PC-9 (cell line): ENCODE results near the gene EGFLAM.

Experiments used
- EZH2 ChIP-seq: fragments of 200-600 bp; sonication (generic); IDR thresholded peaks from 2 replicates; pipeline ENCODE4 v1.8.0; 2017; ENCODE audit warnings: antibody characterized with exemption, low read depth
- TF ChIP-seq, protein P1 (sequence below): fragments of 200-600 bp; sonication (generic); conservative IDR thresholded peaks from 2 replicates; pipeline ENCODE4 v1.6.1; 2017; ENCODE audit warnings: mixed run types, antibody characterized with exemption, mild to moderate bottlenecking, moderate library complexity

DNA sequence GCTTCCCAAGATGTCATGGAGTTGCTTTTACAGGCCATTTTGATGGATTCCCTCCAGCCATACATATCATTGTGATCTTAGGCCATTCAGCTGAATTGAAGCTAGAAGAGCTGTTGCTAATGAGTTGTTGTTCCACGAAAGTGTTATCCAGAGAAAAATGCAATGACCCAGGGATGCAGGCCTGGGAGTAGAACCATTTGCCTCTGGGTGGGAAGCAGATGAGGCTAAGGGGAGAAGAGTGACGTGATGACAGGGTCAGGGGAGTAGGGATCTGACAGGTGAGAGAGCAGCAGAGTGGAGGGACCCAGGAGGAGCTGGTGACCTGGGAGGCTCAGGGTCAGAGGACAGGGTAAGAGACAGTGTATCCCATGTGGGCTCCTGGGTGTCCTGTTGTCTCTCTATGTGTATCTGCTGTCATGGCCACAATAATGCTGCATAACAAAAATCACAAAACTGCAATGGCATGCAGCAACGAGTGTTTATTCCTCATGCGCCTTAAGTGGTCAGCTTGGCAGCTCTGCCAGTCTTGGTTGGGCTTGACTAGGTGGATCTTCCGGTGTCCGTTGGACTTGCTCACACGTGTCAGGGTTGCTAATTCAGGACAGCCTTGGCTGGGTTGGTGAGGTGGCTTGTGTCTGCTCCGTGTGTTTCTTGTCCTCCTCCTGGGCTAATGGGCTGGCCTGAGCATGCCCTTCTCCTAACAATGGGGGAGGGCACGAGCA lies 207.5 kb downstream of the EGFLAM start:
- TF ChIP-seq, protein P1, sequence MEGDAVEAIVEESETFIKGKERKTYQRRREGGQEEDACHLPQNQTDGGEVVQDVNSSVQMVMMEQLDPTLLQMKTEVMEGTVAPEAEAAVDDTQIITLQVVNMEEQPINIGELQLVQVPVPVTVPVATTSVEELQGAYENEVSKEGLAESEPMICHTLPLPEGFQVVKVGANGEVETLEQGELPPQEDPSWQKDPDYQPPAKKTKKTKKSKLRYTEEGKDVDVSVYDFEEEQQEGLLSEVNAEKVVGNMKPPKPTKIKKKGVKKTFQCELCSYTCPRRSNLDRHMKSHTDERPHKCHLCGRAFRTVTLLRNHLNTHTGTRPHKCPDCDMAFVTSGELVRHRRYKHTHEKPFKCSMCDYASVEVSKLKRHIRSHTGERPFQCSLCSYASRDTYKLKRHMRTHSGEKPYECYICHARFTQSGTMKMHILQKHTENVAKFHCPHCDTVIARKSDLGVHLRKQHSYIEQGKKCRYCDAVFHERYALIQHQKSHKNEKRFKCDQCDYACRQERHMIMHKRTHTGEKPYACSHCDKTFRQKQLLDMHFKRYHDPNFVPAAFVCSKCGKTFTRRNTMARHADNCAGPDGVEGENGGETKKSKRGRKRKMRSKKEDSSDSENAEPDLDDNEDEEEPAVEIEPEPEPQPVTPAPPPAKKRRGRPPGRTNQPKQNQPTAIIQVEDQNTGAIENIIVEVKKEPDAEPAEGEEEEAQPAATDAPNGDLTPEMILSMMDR = no peak
- no peak for TF ChIP-seq EZH2
